Neuronal stem cell (in vitro differentiated cells): ENCODE results near the gene BCAR1. TPM values are rescaled to one million over a fixed set of nuclear protein-coding genes. Genes with fewer than 3 reads are reported as not detected.

Experiments
- DNase-seq: peaks from one replicate; pipeline ENCODE4 v3.0.0-alpha.2; 2013; ENCODE audit warnings: low spot score
- H2AFZ ChIP-seq: one replicate; pipeline ENCODE4 v1.6.1; 2013; ENCODE audit warnings: mild to moderate bottlenecking, low read length, inconsistent platforms
- H2AK5ac ChIP-seq: 2 replicates; pipeline ENCODE4 v1.6.1; 2013; ENCODE audit warnings: low read depth, mild to moderate bottlenecking, inconsistent platforms, low read length, moderate library complexity, mixed read lengths
- H2BK120ac ChIP-seq: 2 replicates; pipeline ENCODE4 v1.6.1; 2013; ENCODE audit warnings: low read depth, mild to moderate bottlenecking, inconsistent platforms, low read length, moderate library complexity, mixed read lengths
- H2BK12ac ChIP-seq: one replicate; pipeline ENCODE4 v1.6.1; 2013; ENCODE audit warnings: low read length, inconsistent platforms
- H2BK15ac ChIP-seq: 2 replicates; pipeline ENCODE4 v1.6.1; 2013; ENCODE audit warnings: mild to moderate bottlenecking, low read length, inconsistent platforms, mixed read lengths
- H2BK5ac ChIP-seq: one replicate; pipeline ENCODE4 v1.6.1; 2013; ENCODE audit warnings: inconsistent platforms, mild to moderate bottlenecking, low read length, moderate library complexity
- H3K14ac ChIP-seq: one replicate; pipeline ENCODE4 v1.6.1; 2013; ENCODE audit warnings: low read length, inconsistent platforms
- H3K18ac ChIP-seq: 2 replicates; pipeline ENCODE4 v1.6.1; 2013; ENCODE audit warnings: low read length, inconsistent platforms
- H3K23ac ChIP-seq: 2 replicates; pipeline ENCODE4 v1.6.1; 2013; ENCODE audit warnings: low read depth, mild to moderate bottlenecking, mixed read lengths, low read length, inconsistent platforms; ENCODE audit not compliant: poor library complexity
- H3K27ac ChIP-seq: replicated peaks from 3 replicates; pipeline ENCODE4 v1.5.1; 2013; ENCODE audit warnings: low read length, inconsistent platforms
- H3K27me3 ChIP-seq, 3 experiments: 2 replicates each; pipeline ENCODE4 v1.6.1; 2013; ENCODE audit warnings: low read length in 3 of 3, mild to moderate bottlenecking in 2 of 3, inconsistent platforms in 1 of 3, low read depth in 1 of 3, mixed read lengths in 1 of 3, moderate library complexity in 1 of 3; ENCODE audit not compliant: control insufficient read depth in 3 of 3, insufficient read depth in 3 of 3
- H3K36me3 ChIP-seq, 2 donors: replicated peaks in 1 of 2; 2 replicates each; pipeline ENCODE4 v1.6.1; 2013; ENCODE audit warnings: low read length in 2 of 2; ENCODE audit not compliant: control insufficient read depth in 2 of 2, insufficient read depth in 2 of 2
- H3K4ac ChIP-seq: 2 replicates; pipeline ENCODE4 v1.6.1; 2013; ENCODE audit warnings: inconsistent platforms, mild to moderate bottlenecking, low read length, moderate library complexity
- H3K4me1 ChIP-seq, 2 donors: 1 replicate in 1 of 2; 2 replicates in 1 of 2; pipeline ENCODE4 v1.6.1; 2013; ENCODE audit warnings: low read length in 2 of 2, low read depth in 1 of 2; ENCODE audit not compliant: control insufficient read depth in 2 of 2, insufficient read depth in 1 of 2
- H3K4me2 ChIP-seq: one replicate; pipeline ENCODE4 v1.6.1; 2013; ENCODE audit warnings: mild to moderate bottlenecking, low read length, inconsistent platforms; ENCODE audit not compliant: insufficient read depth, poor library complexity, severe bottlenecking
- H3K4me3 ChIP-seq, 2 donors: 2 replicates each; pipeline ENCODE4 v1.5.1; 2013; ENCODE audit warnings: low read length in 2 of 2, mild to moderate bottlenecking in 2 of 2, inconsistent platforms in 1 of 2, moderate library complexity in 1 of 2
- H3K79me1 ChIP-seq: one replicate; pipeline ENCODE4 v1.6.1; 2013; ENCODE audit warnings: low read depth, mild to moderate bottlenecking, inconsistent platforms, low read length, moderate library complexity
- H3K9ac ChIP-seq: one replicate; pipeline ENCODE4 v1.6.1; 2013; ENCODE audit warnings: mild to moderate bottlenecking, low read depth, low read length, inconsistent platforms; ENCODE audit not compliant: poor library complexity
- H3K9me3 ChIP-seq, 2 donors: replicated peaks in 1 of 2; 2 replicates each; pipeline versions ENCODE3 to v1.6.1; 2013; ENCODE audit warnings: low read length in 2 of 2, mild to moderate bottlenecking in 2 of 2, inconsistent platforms in 1 of 2, low read depth in 1 of 2, mixed read lengths in 1 of 2, moderate library complexity in 1 of 2; ENCODE audit not compliant: control insufficient read depth in 2 of 2, insufficient read depth in 1 of 2
- H4K8ac ChIP-seq: one replicate; pipeline ENCODE4 v1.6.1; 2013; ENCODE audit warnings: low read depth, mild to moderate bottlenecking, inconsistent platforms, low read length, moderate library complexity
- H4K91ac ChIP-seq: one replicate; pipeline ENCODE4 v1.6.1; 2013; ENCODE audit warnings: low read length, low read depth, mild to moderate bottlenecking, inconsistent platforms; ENCODE audit not compliant: poor library complexity
- WGBS, 2 donors: extraction: QIAGEN DNeasy Blood & Tissue Kit; methylation state at CpG; one replicate each; pipeline ENCODE4 v1.1.7; 2013; ENCODE audit warnings: missing lambda C conversion rate in 2 of 2, mixed read lengths in 1 of 2; ENCODE audit not compliant: insufficient read length in 2 of 2, insufficient replicate concordance in 1 of 2; ENCODE audit errors: extremely low coverage in 2 of 2; 5-methylcytosine and 5-hydroxymethylcytosine counted together
- small RNA-seq: library from polyadenylated mRNA; stranded (forward); fragments of <200 nt; extraction: miRNeasy Mini kit (QIAGEN cat#:217004); gene quantifications from one replicate; pipeline ENCODE3, GENCODE V24; 2013; ENCODE audit not compliant: insufficient read depth

The BCAR1 gene

DNA sequence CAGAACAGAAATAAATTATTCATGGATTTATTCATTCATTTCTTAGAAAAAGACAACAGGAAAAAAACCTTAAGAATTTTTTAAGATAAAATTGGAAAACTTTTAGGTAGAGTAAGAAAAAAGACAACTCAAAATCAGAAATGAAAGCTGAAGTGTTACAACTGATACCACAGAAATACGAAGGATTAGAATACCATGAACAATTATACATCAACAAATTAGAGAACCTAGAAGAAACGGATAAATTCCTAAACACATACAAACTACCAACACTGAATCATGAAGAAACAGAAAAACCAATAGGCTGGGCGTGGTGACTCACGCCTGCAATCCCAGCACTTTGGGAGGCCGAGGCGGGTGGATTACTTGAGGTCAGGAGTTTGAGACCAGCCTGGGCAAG, 72.2 kb downstream of the BCAR1 start:
- Histone ChIP-seq H3K23ac (no peak overlapping the region), H3K9me3 (peaks cover 16 to 35% of the 10 kb centered on the region in 2 donors), H2BK5ac (no peak overlapping the region), H3K4me1 (no peaks in the 10 kb centered on the region), H2AFZ (no peak overlapping the region), H4K8ac (no peak overlapping the region), H3K27ac (no peak overlapping the region), H3K18ac (no peak overlapping the region), H4K91ac (no peak overlapping the region), H3K4me3 (no peak overlapping the region), H3K4me2 (no peak overlapping the region), H2BK120ac (no peak overlapping the region), H2BK12ac (no peak overlapping the region), H3K36me3 (no peaks in the 10 kb centered on the region), H3K79me1 (no peaks in the 10 kb centered on the region), H3K9ac (no peak overlapping the region), H3K4ac (no peak overlapping the region), H2BK15ac (no peak overlapping the region), H3K27me3 (no peaks in the 10 kb centered on the region), H3K14ac (no peak overlapping the region), H2AK5ac (no peak overlapping the region)
- WGBS, 2 donors, result no CpG with 5 or more reads among the region's 6 CpGs
- DNase-seq, result no peak

Small RNAs within 50 kb of the gene (small RNA-seq; reads per million reads assigned to genes)
- gene RNU6-758P, result not detected
